T-helper 2 cell treated with Interferon-gamma antibody and Interleukin-4, amounts not matched to agents 100 ng/mL and 5 ng/mL, for 36 hours (primary cell): ENCODE data around the gene DCP1B. TPM values are rescaled to one million over a fixed set of nuclear protein-coding genes. Genes with fewer than 3 reads are reported as not detected.

Experiments
- intact Hi-C: fragments of 100-400 bp; cut with micrococcal nuclease; formaldehyde crosslinking; loops from one replicate; pipeline ENCODE4 v1.15.1; 2023
- total RNA-seq: library from RNA; stranded (reverse); gene quantifications from 2 replicates; pipeline ENCODE4 v1.2.3, GENCODE V29; 2022

The DCP1B gene
- total RNA-seq, 1 donor from 2014 or later: 12.5 TPM

DNA sequence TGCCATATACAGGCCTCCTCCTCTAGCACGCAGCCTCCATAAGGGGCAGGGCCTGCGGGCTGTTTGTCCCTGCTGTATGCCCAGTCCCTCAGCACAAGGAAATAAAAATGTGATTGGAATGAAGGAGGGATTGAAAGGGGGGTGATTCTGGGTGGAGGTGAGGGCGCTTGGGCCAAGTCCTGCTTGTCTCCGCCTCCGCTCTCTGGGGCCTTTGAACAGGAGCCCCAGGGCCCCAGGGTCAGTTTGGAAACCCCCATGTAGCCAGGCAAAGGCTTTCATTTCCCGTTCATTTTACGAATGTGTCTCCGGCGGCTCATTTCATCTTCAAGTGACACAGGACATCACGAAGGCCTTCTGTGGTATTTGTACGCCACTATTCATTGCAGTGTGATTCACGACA lies 81.3 kb downstream of the DCP1B start:
- intact Hi-C loops: no loop called here

DNA sequence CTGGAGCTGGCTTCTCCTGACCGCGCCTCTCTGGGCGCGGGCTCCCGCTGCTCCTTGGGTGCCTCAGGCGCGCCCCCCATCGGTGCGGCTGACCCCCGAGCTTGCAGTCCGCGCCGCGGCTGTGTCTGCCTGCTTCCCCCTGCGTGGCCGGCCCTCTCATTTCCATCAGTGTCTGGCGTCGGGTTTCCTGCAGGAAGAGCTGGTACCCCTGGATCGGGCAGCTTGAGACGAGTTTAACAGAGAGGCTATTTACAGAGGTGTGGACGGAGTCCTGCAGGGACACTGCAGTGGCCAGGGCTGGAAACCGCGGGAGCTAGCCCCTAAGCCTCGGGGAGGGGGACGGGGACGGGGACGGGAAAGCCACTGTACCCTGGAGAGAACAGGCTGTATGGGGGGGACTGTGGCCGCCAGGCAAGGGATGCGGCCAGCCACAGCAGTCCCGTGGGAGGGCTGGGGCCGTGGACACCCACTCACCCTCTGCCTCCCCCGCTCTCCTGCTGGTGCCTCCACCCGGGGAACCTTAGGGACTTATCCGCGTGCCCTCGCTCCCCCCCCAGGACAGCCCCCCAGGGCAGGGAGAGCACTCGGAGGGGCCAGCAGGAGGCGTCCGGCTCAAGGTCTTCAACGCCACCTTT lies 82.1 kb downstream of the DCP1B start:
- intact Hi-C loops: no loop called here

DNA sequence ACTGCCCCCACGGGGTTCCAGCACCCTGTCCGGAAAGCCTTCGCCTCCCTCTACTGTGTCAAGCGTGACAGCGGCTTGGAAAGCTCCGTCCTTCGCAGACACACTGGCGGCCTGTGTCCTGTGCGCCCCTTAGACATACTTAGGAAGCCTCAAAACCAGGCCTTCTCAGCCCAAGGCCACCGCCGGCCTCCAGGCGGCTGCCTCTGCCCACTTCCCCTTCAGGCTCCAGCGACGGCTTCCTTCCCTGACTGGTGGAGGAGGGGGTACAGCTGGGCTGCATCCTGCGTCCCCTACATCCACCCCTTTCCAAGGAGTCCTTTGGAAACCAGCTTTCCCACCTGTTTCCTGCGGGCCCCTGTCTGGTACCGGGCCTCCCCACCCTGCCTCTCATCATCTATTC lies 83.3 kb downstream of the DCP1B start:
- intact Hi-C loops: no loop called here

DNA sequence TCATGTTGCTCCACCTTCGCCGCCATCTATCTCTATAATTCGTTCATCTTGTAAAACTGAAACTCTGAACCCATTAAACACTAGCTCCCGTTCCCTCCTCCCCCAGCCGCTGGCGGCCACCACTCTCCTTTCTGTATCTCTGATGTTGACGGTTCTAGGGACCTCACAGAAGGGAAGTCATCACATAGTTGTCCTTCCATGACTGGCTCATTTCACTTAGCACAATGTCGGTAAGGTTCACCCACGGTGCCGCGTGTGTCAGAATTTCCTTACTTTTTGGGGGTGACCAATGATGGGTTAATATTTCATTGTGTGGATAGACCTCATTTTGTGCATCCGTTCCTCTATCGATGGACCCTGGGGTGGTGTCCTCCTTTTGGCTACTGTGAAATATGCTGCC lies 83.8 kb downstream of the DCP1B start:
- intact Hi-C loops: no loop called here

GRCh38 chr12:1919763-1920162 lies 84.5 kb downstream of the DCP1B start:
- intact Hi-C loops: no loop called here

DNA sequence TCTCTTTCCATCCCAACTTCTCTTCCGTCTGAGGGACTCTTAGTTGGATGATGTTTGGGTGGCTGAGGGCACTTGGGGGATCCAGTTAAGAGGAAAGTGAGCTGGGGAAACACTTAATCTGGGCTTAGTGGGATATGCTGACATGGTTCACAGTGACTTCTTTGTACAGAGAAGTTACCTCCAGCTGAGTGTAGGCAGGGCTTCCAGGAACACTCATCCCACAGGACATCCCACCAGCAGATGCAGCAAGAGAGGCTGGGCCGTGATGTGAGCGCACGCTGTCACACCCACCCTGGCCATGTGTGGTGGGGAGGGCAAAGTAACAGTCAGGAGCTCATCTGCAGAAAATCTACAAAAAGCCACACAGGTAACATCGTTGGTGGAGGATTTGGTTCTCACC lies 85.0 kb downstream of the DCP1B start:
- intact Hi-C loops: no loop called here

DNA sequence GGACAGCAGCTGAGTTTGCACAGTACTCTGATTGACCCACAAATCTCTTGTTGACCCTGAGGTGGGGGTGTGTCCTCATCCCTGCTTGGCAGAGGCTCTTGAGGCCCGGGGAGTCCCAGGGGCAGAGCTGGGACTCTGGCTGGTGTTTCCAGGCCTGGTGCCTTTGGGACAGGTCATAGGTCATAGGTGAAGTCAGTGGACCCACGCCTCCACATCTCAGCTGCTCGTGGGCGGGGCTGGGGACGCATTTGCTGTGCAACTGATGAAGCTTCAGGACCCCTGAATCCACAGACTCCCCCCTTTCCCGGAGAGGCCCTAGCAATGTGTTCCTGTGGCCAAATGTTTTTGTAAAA lies 85.4 kb downstream of the DCP1B start:
- intact Hi-C loops: no loop called here

- intact Hi-C loops: no loop called here
Observed at GRCh38 chr12:1918081-1918883, 86.0 kb downstream of the DCP1B start, which contains the start of gene CACNA2D4. Gene CACNA2D4, minus strand, starts transcription at chr12:1918652. Its CDS starts 179 bp downstream, at chr12:1918473.

DNA sequence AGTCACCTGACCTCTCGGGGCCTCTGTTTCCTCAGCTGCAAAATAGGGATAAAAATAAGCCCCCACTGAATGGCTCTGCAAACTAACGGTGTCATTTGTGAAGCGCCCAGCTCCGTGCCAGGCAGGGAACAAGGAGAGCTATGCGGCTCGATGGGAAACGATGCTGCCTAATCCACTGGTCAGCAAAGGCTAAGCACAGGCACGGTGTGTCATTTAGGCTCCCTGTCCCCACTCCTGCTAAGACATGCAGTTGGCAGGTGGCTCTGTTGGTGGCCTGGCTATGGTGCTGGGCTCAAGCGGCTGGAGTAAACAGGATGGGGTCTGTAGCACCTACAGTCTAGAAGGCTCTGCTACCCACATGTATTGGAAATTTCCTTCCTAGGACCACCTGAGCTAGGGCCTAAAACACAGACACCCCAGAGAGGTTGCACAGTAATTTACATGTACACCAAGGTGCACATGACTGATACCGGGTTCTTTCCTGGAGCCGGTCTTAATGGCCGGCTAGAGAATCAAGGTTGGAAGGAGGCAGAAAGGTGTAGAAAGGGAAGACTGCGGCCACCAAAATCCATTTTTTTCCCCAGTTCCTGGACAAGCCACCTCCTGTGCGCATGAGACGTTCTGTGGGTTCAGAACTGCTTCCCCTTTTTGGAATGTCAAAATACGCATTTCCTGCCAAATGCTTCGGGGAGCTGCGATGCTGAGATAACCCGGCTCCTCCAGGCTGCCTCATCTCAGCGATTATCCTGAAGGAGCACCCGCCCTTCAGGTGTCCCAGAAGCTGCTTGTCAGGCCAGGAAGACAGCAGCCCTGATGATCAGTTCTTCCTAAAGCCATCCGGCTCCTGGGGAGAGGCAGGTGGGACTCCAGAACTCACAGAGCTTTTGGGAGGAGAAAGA lies 86.8 kb downstream of the DCP1B start:
- intact Hi-C loops: no loop called here

DNA sequence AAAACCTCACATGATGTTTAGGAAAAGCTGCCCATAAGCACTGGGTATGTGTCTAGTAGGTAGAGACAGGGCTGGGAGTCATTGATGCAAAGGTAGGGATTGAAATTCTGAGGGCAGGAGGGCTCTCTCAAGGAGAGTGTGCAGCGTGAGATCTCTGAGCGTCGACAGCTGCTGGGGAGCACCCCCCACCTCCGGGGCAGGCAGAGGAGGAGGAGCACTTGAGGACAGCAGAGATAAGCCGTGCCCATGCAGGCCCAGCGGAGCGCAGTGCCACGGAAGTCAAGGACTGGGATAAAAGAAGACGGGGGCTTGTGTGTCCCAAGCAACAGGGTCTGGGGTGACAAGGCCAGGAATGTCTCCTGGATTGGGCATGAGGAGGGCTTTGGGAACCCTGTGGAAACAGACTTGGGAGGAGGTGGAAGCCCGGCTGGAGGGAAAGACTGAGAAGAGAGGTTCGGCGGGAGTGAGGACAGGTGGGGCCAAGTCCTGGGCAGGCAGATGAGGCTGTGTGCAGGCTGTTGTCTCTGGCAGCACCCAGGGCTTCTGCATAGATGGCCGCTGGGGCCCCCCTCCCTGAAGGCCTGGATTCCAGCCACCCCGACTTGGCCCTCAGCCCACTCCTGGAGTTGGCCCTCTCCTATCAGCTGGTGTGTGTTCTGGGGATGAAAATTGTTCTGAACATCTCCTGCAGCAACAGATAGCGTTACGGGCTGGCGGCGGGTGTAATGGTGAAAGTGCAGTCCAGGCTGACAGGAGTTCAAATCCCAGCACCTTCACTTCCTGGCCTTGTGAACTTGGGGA lies 87.7 kb downstream of the DCP1B start:
- intact Hi-C loops: no loop called here

DNA sequence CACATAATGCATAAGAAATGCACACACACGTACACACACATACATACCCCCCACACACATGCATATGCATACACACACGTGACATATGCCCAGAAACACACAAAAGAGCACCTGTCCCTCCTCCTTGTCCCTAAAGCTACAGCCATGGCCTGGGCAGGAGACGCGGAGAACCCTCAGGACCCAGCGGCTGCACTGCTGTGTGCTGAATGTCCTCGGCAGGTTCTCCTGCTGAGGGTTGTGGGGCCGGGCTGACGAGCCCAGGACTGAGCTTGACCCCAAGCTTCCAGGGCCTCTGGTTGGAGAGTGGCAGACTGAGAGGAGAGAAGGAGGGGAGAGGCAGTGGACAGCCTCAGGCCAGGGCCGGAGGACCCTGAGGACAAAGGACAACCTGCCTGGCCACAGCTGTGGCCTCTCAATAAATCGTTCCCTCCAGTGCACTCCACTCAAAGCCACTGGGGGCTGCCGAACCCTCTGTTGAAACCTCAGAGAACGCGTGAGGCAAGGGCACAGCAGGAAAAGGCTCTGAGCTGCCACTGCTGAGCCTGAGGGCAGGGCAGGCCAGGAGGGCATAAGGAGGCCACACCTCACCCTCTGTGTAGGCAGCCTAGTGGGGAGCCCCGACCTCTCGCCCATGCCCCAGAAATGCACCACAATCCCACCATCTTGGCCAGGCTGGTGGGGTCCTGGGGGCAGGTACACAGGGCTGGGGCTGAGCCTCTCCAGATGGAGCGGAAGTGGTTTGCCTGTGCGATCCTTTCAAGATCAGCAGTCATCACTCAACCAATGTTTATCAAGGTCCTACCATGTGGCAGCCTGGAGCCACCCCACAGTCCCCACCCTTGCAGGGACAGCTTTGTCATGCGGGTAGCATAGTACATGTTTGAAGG lies 88.9 kb downstream of the DCP1B start:
- intact Hi-C loops: no loop called here

DNA sequence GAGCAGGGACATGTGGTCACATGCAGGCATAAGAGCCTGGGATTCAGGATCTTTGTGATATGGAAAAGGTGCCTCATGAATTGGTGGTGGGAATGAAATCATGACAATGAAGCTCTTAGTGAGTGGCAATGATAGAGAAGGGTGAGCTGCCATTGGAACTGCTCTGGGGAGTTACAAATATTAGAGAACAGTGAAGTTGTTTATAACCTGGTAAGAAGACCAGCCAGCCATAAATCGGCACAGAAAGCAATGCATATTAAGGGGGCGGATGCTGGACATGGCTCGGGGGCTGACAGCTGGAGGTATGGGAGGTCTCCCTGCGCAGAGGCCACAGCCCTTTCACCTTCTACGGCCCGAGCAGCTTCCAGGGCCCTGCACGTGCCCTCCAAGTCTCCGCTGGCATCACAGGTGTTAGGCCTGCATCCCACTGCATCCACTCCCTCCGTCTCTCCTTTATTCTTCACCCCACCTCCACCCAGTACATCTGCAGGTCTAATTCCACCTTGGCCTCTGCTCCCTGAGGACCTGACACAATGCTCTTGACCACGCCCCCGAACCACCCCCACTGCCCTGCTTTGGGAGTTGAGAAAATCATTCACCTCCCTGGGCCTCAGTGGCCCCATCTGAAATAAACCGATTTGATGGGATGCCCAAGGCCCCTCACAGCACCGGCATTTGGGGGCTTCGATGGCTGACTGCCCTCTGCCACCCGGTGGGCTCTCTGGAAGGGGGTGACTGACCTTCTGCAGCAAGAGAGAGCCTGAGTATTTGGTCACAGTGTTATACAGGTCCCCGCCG lies 89.9 kb downstream of the DCP1B start:
- intact Hi-C loops: no loop called here

GRCh38 chr12:1913377-1914113 lies 90.7 kb downstream of the DCP1B start:
- intact Hi-C loops: no loop called here

DNA sequence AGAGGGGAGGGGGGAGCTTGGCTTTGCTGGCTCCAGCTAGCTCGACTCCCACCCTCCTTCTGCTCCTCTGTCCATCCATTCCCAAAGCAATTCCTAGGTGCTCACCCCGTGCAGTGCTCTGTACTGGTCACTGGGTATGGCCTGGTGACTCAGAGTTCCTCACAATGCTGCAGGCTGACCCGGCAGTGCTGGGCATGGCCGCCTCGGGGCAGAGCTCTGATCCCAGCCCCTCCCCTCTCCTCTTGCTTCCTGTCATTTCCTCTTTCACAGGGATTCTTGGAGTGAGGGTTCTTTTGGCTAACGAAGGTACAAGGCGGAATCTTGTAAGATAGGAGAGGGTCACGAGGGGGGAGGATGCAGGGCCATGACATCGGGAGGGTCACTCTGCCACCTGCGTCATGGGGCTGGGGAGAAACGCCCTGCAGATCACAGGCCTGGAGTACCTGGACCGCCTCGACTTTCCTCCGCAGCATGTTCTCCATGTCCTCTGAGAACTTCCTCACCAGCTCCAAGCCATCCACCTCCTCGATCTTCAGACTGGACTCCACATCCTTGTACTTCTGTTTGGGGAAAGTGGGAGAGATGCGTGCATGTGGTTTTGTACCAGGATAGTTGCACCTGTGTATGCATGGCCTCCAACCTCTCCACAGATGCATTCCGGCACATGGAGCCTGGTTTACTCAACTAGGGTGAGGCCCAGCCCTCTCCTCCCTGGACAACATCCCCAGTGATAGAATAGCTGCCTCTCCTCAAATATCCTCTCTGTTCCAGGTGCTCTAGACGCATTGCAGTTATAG lies 91.5 kb downstream of the DCP1B start:
- intact Hi-C loops: no loop called here

DNA sequence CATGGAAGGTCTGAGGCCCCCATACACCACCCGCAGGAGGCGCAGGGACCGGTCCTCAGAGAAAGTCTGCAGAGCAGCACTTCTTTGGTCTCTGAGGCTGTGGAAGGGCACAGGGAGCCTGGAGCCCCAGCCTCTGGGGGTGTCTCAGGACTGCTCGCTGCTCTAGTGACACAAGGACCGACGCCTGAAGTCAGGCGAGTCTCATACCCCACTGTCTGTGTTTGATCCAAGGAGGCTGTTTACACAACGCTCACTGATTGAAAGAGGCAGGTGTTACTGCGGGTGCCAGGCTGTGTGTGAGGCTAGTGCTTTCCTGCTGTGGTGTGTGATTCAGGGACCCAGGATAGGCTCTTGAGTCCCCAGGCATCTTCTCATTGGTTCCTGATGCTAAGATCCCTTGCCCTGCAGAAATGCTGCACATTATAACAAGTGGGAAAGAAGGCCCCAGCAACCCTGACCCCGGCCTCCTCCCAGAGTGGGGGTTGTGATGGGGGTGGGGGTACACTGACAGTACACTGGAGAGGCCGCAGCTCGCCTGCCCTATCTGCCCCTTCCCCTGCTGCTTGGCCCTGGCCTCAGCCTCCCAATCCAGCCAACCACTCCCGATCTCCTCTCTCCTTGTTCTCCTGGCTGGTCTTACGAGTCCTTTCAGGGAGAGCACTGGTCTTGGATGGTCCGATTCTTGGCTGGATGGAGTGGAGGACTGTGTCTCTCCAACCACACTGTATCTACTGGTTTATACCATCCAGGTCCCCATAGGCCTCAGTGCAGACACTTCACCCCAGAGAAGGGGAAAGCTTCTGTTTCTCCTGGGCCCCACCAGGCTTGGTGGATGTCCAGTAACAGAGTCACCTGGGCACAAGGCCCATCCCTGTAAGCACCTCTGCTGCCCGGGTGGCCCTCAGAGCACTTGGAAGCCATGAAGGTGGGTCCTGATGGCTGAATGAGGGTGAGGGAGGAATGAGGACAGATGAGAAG lies 92.4 kb downstream of the DCP1B start:
- intact Hi-C loops: no loop called here

GRCh38 chr12:1910468-1910867 lies 93.8 kb downstream of the DCP1B start:
- intact Hi-C loops: no loop called here

DNA sequence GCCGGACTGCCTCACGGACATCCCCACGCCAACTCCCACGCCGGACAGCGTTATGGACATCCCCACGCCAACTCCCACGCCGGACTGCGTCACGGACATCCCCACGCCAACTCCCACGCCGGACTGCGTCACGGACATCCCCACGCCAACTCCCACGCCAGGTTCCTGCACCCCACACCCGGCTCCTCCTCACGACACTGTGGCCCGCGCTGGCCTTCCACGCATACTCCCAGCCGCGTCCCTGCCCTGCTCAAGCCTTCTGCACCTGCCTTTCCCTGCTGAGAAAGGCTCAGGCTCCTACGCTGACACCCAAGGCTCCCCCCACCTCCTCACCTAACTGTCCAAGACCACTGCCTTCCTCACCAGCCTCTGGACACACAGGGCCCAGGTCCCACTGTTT lies 95.5 kb downstream of the DCP1B start:
- intact Hi-C loops: no loop called here
